ENCODE results near the gene CORIN. TPM values are rescaled to one million over a fixed set of nuclear protein-coding genes. Genes with fewer than 3 reads are reported as not detected.

CORIN gene
- total RNA-seq, 2 donors from 2014 or later, result 0.15 to 0.50 TPM

GRCh38 chr4:47814618-47815295 is 23.1 kb downstream of the CORIN start:
- no peak for TF ChIP-seq CTCF (IDR thresholded peaks at IDR 0.05)
- DNase-seq, result no peak
- H3K27me3 ChIP-seq, result no peaks in the 10 kb centered on the region
- no peaks in the 10 kb centered on the region for H3K9me3 ChIP-seq
- no peaks in the 10 kb centered on the region for H3K4me1 ChIP-seq
- no peaks in the 10 kb centered on the region for H3K36me3 ChIP-seq
- no peak overlapping the region for H3K27ac ChIP-seq
- no peak overlapping the region for H3K4me3 ChIP-seq
- intact Hi-C loops (cut with DNase I), result no loop called here
- no peak overlapping the region for H3K9ac ChIP-seq (ENCODE audit: low read depth in 2 of 2, low read length in 2 of 2)

GRCh38 chr4:47809654-47810203 is 28.1 kb downstream of the CORIN start:
- intact Hi-C loops (cut with DNase I), result no loop called here
- H3K27ac ChIP-seq, result no peak overlapping the region
- no peaks in the 10 kb centered on the region for H3K4me1 ChIP-seq
- TF ChIP-seq CTCF (IDR thresholded peaks at IDR 0.05), result no peak
- no peaks in the 10 kb centered on the region for H3K27me3 ChIP-seq
- H3K9me3 ChIP-seq, result no peaks in the 10 kb centered on the region
- H3K9ac ChIP-seq (ENCODE audit: low read depth in 2 of 2, low read length in 2 of 2), result no peak overlapping the region
- no peak for DNase-seq
- H3K4me3 ChIP-seq, result no peak overlapping the region
- H3K36me3 ChIP-seq, result no peaks in the 10 kb centered on the region

GRCh38 chr4:47804598-47804997 is 33.3 kb downstream of the CORIN start:
- Histone ChIP-seq H3K4me3 (no peak overlapping the region), H3K36me3 (no peaks in the 10 kb centered on the region), H3K9ac (ENCODE audit: low read depth in 2 of 2, low read length in 2 of 2) (no peak overlapping the region), H3K9me3 (no peaks in the 10 kb centered on the region), H3K27me3 (no peaks in the 10 kb centered on the region), H3K27ac (no peak overlapping the region), H3K4me1 (no peaks in the 10 kb centered on the region)
- intact Hi-C loops (cut with DNase I), result no loop called here
- TF ChIP-seq CTCF (IDR thresholded peaks at IDR 0.05), result no peak
- no peak for DNase-seq

GRCh38 chr4:47801481-47802002 is 36.3 kb downstream of the CORIN start:
- H3K27me3 ChIP-seq, result no peaks in the 10 kb centered on the region
- no peaks in the 10 kb centered on the region for H3K36me3 ChIP-seq
- H3K4me3 ChIP-seq, result no peak overlapping the region
- TF ChIP-seq CTCF (IDR thresholded peaks at IDR 0.05), result no peak
- no peak for DNase-seq
- H3K4me1 ChIP-seq, result no peaks in the 10 kb centered on the region
- no peak overlapping the region for H3K27ac ChIP-seq
- intact Hi-C loops (cut with DNase I), result no loop called here
- no peak overlapping the region for H3K9ac ChIP-seq (ENCODE audit: low read depth in 2 of 2, low read length in 2 of 2)
- H3K9me3 ChIP-seq, result no peaks in the 10 kb centered on the region

- no peak for DNase-seq
- Histone ChIP-seq H3K9me3 (no peaks in the 10 kb centered on the region), H3K36me3 (no peaks in the 10 kb centered on the region), H3K4me3 (no peak overlapping the region), H3K4me1 (no peaks in the 10 kb centered on the region), H3K27me3 (no peaks in the 10 kb centered on the region), H3K9ac (ENCODE audit: low read depth in 2 of 2, low read length in 2 of 2) (no peak overlapping the region), H3K27ac (no peak overlapping the region)
- intact Hi-C loops (cut with DNase I), result no loop called here
- TF ChIP-seq CTCF (IDR thresholded peaks at IDR 0.05), result no peak
These were observed 39.7 kb downstream of the CORIN start for GRCh38 chr4:47798165-47798564.

Measured in colonic mucosa (tissue), 4 donors.